Measurements from ENCODE around the gene PRPF19. TPM values are rescaled to one million over a fixed set of nuclear protein-coding genes. Genes with fewer than 3 reads are reported as not detected.

PRPF19 gene
- total RNA-seq, 1 donor from 2014 or later, result 143 TPM

DNA sequence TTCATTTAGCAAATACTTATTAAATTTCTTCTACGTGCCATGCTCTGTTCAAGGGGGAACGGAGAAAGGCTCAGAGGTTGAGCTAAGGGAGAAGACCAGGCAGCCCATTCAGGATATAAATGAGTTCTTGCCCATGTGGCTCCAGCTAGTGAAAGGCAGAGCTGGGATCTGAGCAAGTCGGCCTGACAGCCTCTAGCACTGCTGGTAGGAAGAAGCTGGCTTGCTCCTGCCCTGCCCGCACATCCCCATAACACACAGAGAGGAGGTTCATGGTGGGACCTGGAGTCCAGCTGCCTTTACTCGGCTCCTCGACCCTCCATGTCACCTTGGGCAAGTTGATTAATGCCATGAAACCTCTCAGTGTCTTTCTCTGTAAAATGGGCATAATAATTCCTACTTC, 43.6 kb upstream of the PRPF19 start:
- DNase-seq (no peak), ATAC-seq (ENCODE audit: low read depth) (no peak)
- Mint-ChIP-seq H3K27me3 (no peaks in the 10 kb centered on the region), H3K9me3 (no peaks in the 10 kb centered on the region), H3K36me3 (ENCODE audit: low read depth) (peaks cover 35% of the 10 kb centered on the region), H3K4me1 (peaks cover 71% of the 10 kb centered on the region), H3K27ac (peak overlapping the region; percentile 69), H3K4me3 (peak overlapping the region; percentile 87)
- POLR2A ChIA-PET, result interaction anchor here (0.7 to 6.0 kb wide), 12 partner anchors 9 to 412 kb away, joined by 3 to 102 read pairs (median 4); partner anchors contain the start of genes CYB561A3, PRPF19, TMEM109 and TMEM138
- CTCF ChIA-PET, result interaction anchor here (0.9 to 1.7 kb wide), 6 partner anchors 8 to 62 kb away, joined by 3 to 7 read pairs (median 4); no protein-coding TSS in a partner anchor
- no peak for TF ChIP-seq CTCF (IDR thresholded peaks at IDR 0.05)
- intact Hi-C loops (cut with micrococcal nuclease), result loop anchor here (5.0 kb wide), 3 partner anchors 108 to 188 kb away; partner anchors contain the start of gene CCDC86

GRCh38 chr11:60948250-60948649, 41.9 kb upstream of the PRPF19 start:
- H3K4me1 Mint-ChIP-seq, result peaks cover 70% of the 10 kb centered on the region
- no peaks in the 10 kb centered on the region for H3K9me3 Mint-ChIP-seq
- H3K27ac Mint-ChIP-seq, result peak overlapping the region; percentile 5

GRCh38 chr11:60947700-60948099, 41.3 kb upstream of the PRPF19 start:
- CTCF ChIA-PET, result no interaction called here
- H3K36me3 Mint-ChIP-seq (ENCODE audit: low read depth), result peaks cover 57% of the 10 kb centered on the region
- no peak for TF ChIP-seq CTCF (IDR thresholded peaks at IDR 0.05)
- no peaks in the 10 kb centered on the region for H3K9me3 Mint-ChIP-seq
- no peak overlapping the region for H3K4me3 Mint-ChIP-seq
- no peak overlapping the region for H3K27ac Mint-ChIP-seq
- POLR2A ChIA-PET, result interaction anchor here (1.5 to 1.6 kb wide), 2 partner anchors 24 to 33 kb away, joined by 5 to 11 read pairs; partner anchors contain the start of gene TMEM132A
- ATAC-seq (ENCODE audit: low read depth), result no peak
- H3K4me1 Mint-ChIP-seq, result peaks cover 69% of the 10 kb centered on the region
- DNase-seq, result no peak
- intact Hi-C loops (cut with micrococcal nuclease), result no loop called here
- no peaks in the 10 kb centered on the region for H3K27me3 Mint-ChIP-seq

More at GRCh38 chr11:60948250-60948649, 41.9 kb upstream of the PRPF19 start:
- intact Hi-C loops (cut with micrococcal nuclease), result no loop called here
- POLR2A ChIA-PET, result interaction anchor here (1.5 to 1.6 kb wide), 2 partner anchors 24 to 33 kb away, joined by 5 to 11 read pairs; partner anchors contain the start of gene TMEM132A
- ATAC-seq (ENCODE audit: low read depth) (no peak), DNase-seq (no peak)
- TF ChIP-seq CTCF (IDR thresholded peaks at IDR 0.05), result no peak
- peaks cover 52% of the 10 kb centered on the region for H3K36me3 Mint-ChIP-seq (ENCODE audit: low read depth)
- H3K27me3 Mint-ChIP-seq, result no peaks in the 10 kb centered on the region
- H3K4me3 Mint-ChIP-seq, result peak overlapping the region; percentile 37
- CTCF ChIA-PET, result no interaction called here

DNA sequence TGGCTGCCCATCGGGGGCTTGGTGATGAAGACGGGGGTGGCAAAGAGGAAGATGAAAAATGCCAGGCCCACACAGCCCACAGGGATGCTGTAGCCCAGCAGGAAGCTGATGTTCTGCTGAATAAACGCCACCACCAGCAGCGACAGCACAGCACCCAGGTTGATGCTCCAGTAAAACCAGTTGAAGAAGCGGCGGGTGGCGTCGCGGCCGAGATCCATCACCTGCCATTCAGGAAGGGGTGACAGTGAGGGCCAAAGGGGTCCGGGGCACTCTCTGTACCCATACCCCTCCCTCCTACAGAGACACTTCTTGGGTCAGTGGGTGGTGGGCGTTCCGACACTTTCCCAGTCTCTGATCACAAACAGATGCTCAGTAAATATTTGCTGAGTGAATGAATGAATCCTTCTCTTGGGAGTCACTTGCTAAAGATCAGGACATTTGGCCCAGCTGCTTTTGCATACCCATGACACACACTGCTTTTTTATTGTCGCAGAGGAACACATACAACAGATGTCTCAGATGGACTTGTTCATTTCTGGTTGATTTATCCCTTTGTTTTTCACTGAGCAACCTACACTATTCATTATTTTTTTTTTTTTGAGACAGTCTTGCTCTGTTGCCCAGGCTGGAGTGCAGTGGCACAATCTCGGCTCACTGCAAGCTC, 40.3 kb upstream of the PRPF19 start:
- no peak for TF ChIP-seq CTCF (IDR thresholded peaks at IDR 0.05)
- ATAC-seq (ENCODE audit: low read depth), result no peak
- DNase-seq, result no peak
- Mint-ChIP-seq H3K36me3 (ENCODE audit: low read depth) (peaks cover 63% of the 10 kb centered on the region), H3K9me3 (no peaks in the 10 kb centered on the region), H3K4me1 (peaks cover 70% of the 10 kb centered on the region), H3K4me3 (no peak overlapping the region), H3K27ac (no peak overlapping the region), H3K27me3 (no peaks in the 10 kb centered on the region)
- ChIA-PET CTCF (interaction anchor here (1.2 to 2.3 kb wide), 2 partner anchors 31 to 182 kb away, joined by 3 to 7 read pairs; no protein-coding TSS in a partner anchor), POLR2A (interaction anchor here (1.9 kb wide), 1 partner anchor 10 kb away, joined by 5 read pairs; no protein-coding TSS in a partner anchor)
- intact Hi-C loops (cut with micrococcal nuclease), result no loop called here

DNA sequence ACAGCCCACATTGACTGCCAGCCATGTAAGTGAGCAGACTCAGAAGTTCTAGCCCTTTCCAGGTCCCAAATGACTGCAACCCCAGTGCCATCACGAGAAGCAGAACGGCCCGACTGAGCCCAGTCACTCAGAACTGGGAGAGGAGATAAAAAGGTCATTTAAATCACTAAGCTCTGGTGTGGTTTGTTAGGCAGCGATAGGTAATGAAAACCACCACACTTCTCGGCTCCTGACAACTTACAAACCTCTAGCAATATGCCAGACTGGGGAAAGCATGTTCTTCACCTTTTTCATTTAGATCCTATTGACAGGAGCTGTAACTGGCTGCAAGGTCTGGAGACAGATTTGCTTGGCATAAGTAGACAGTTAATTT, 38.9 kb upstream of the PRPF19 start:
- Mint-ChIP-seq H3K4me1 (peaks cover 71% of the 10 kb centered on the region), H3K4me3 (no peak overlapping the region), H3K27ac (peak overlapping the region; percentile 27), H3K27me3 (no peaks in the 10 kb centered on the region), H3K36me3 (ENCODE audit: low read depth) (peaks cover 77% of the 10 kb centered on the region), H3K9me3 (no peaks in the 10 kb centered on the region)
- ATAC-seq (ENCODE audit: low read depth) (no peak), DNase-seq (no peak)
- ChIA-PET POLR2A (interaction anchor here (1.4 to 1.9 kb wide), 2 partner anchors 9 to 30 kb away, joined by 5 to 7 read pairs; no protein-coding TSS in a partner anchor), CTCF (interaction anchor here (0.7 to 2.3 kb wide), 5 partner anchors 13 to 184 kb away, joined by 3 to 7 read pairs (median 3); no protein-coding TSS in a partner anchor)
- intact Hi-C loops (cut with micrococcal nuclease), result no loop called here
- no peak for TF ChIP-seq CTCF (IDR thresholded peaks at IDR 0.05)
